Occipital lobe (tissue), 2 donors: Measurements from ENCODE around the gene NXF1. TPM values are rescaled to one million over a fixed set of nuclear protein-coding genes. Genes with fewer than 3 reads are reported as not detected.
"Not testable (repeated sequence)": the region's sequence is repeated elsewhere in the genome, so short reads cannot be mapped to it uniquely, and the experiment has no call there.

Experiments used
- DNase-seq: peaks from one replicate; lab custom pipeline; 2025; lab: John Stamatoyannopoulos, UW
- total RNA-seq: library from RNA; depleted of rRNA; stranded (reverse); fragments of >200 nt; gene quantifications from one replicate; pipeline ENCODE4 v1.2.3, GENCODE V29; 2014

Gene NXF1
- total RNA-seq, 1 donor from 2014 or later: 13.1 TPM

- peak; percentile 8 for DNase-seq
These were observed 27.3 kb upstream of the NXF1 start, which contains the start of gene TEX54 for GRCh38 chr11:62832336-62833234. TSS of gene TEX54 (minus strand) at chr11:62832841.

DNA sequence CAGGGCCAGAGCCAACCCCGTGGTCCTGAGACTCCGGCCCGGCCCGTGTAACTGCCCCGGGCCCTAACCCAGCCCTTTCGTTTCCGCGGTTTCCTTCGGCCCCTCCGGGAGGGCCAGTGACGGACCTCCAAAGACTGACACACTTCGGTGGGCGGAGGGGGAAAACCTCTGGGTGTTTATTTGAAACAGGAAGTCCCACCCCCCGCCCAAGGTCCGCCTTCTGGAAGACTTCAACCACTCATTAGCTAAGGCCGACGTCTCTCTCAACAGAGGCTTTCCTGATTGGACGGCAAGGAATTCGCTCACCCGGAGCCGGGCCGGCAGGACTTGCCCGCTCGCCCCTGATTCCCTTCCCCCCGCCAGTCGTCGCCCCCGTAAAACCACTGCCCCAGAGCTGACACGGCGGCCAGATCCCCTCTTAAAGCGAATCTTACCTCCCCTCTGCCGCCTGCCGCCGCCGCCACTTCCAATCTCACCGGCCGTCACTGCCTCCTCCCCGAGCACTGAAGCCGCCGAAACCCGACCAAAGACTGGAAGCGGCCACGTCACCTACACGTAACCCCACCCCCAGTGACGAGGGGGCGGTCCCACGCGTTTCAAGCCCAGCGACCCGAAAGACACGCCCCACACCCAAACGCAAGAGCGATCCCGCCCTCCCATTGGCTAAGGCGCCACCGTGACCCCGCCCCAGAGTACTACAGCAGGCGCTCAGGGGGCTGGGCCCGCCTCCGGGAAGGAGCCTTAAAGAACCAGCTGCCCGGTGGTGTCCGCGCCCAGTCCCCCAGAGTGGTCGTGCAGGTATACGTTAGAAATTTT lies 26.5 kb upstream of the NXF1 start, which contains the start of gene STX5:
TSS of gene STX5 (minus strand) at position 532 of the 816 bp plus-strand sequence. CDS start 808 bp downstream, outside the sequence.
- DNase-seq: peak; percentile 100

DNA sequence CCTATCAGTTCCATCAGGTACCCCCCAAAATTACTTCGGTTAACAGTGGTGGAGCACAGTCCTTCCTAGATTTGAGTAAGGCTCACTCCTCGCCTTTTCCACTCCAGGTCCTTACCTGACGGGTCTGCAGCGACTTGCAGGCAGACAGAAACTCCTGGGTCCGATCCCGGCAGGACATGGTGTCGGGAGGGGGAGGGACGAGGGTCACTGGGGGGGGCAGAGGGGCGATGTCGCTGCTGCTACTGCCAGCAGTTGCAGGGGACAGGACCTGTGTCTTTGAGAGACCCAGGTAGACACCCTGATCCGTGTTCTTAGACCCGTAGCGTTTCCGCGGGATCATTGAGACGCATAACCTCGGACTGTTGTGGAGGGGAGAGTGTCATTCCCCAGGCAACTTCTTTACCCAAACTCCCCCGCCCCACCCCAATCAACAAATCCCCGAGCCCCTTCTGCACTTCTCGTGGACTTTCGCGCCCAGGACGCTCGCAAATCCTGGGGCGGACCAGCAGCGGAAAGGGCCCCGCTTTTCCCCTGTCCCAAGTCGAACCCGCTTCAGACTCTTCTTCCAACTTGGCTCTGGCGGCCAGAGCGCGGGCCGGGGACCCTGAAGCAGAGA lies 25.8 kb upstream of the NXF1 start:
- DNase-seq: no peak

GRCh38 chr11:62828130-62828529 lies 22.9 kb upstream of the NXF1 start:
- not testable (repeated sequence) for DNase-seq

DNA sequence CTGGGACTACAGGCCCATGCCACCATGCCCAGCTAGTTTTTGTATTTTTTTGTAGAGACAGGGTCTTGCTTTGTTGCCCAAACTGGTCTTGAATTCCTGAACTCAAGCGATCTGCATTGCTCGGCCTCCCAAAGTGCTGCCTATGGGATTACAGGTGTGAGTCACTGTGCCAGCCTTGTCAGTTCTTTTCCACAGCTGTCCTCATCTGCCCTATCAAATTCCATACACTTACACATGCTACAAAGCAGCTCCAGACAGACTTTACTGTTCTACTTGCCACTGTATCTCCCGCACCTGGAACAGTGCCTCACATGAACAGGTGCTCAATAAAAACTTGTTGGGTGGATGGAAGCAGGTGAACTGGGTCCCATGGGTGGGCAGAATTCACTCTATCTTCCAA lies 18.4 kb upstream of the NXF1 start:
- DNase-seq: no peak

DNA sequence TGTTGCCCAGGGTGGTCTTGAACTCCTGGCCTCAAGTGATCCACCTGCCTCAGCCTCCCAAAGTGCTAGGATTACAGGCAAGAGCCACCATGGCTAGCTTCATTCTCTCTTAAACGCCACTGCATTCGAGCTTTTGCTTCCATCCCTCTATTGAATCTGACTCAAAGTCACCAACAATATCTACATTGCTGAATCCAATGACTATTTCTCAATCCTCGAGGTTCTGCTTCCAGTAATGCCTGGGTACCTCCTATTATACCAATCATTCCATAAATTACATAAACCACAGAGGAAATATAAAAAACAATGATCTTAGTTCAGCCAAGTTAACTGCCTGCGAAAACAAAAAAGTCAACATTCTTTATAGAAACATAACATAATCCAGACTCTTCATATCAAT lies 11.9 kb upstream of the NXF1 start:
- no peak for DNase-seq

DNA sequence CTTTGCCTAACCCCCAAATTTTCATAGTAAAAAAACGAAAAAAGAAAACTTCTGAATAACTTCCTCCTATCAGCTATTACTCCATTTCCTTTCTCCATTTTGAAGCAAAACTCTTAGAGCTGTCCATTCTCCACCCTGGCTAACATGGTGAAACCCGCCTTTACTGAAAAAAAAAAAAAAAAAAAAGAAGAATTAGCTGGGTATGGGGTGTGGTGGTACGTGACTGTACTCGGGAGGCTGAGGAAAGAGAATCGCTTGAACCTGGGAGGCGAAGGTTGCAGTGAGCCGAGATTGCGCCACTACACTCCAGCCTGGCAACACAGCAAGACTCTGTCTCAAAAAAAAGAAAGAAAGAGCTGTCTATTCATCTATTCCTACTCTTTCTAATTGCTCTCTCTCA lies 11.3 kb upstream of the NXF1 start:
- no peak for DNase-seq

GRCh38 chr11:62811659-62812058 lies 6.4 kb upstream of the NXF1 start:
- no peak for DNase-seq

GRCh38 chr11:62810748-62811147 lies 5.5 kb upstream of the NXF1 start:
- no peak for DNase-seq

DNA sequence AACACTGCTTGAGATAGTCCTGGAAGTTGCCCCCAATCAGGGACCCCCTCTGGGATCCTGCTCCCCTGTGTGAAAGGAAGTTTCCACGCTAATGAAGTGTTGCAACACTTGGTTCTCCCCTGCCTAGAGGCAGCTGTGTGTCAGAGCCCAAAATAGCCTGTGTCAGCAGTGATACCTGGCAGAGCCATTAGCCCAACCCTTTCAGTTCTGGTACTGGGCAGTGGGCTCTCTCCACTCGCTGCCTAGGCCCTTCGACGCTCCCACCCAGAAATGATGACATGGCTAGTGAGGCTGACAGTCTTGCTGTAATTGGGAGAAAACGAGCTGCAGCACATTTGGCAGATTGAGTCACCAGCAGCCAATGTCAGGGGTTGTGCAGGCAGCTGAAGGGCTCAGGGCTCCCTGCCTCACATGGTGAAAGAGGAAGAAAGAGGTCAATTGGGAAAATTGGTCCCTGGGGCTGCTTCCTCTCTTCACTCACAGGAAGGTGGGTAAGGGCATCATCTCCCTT lies 1.4 kb upstream of the NXF1 start:
- no peak for DNase-seq

DNA sequence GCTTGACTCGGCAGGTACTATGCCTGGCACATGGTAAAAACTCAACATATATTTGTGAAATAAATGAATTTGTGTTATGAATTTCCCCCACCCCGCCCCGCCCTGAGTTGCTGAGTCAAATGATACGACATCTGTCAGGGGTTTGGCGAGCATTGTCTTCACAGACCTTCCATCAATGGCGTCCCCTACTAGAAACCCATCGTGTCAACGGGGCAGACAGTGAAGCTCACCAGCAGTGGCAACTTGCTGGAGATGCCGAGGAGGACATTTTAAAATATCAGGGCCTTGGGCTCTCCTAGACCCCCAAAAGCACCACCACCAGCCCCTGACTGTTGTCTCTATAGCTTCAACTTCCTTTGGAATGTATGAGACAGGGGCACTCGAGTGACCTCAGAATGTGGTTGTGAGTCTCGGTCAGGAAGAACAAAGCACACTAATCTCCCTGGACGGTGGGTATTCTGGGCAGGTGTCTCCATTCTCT lies 761 bp upstream of the NXF1 start:
- DNase-seq: no peak

DNA sequence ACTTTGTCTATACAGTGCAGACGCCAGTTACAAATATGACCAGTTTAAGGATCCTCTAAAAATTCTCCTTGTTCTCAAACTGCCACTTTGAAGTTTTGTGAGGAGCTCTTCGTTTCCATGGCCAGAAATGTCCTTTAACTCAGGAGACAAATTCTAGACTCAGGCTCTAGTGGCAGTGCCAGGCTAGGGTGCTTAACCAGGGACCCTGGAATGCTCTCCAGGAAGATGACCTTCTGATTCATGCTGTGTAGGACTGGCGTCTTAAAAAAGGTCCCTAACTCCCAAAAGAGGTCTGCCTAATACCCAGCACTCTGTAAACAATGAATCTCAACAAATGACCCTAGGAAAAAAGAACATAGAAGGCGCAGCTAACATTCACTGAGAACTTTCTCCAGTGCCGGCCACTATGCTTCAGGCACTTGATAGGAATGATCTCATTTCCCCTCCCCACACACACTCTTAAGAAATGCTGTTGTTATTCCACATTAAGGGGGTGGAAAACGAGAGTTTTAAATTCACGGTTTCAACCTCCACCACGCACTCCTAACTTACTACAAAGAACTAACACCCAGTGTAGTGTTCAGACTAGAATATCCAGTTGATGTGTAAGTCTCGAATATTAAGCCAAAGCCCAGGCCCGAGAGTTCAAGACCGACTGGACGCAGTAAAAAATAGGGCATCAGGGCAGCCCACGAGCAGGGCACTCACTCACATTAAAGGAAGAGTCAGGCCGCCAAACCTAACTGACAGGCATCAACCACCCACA lies 747 bp downstream of the NXF1 start:
- no peak for DNase-seq

DNA sequence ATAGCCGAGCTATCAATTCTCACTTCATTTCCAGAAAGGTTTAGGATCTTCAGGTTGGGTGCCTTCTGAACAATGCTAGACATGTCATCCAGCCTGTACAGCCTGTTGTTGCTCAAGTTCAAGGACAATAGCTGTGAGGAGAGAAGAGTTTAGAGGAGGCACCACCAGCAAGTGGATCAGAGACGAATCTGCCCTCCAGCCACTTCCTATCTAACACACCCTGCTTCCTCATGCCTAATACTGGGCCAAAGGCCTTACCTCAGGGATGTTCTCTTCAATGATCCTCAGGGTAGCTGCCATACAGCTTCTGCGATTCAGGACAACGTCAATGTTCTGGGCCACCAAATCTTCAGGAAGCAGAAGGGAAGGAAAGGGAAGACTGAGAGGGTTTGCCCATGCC lies 4.2 kb downstream of the NXF1 start:
- no peak for DNase-seq

DNA sequence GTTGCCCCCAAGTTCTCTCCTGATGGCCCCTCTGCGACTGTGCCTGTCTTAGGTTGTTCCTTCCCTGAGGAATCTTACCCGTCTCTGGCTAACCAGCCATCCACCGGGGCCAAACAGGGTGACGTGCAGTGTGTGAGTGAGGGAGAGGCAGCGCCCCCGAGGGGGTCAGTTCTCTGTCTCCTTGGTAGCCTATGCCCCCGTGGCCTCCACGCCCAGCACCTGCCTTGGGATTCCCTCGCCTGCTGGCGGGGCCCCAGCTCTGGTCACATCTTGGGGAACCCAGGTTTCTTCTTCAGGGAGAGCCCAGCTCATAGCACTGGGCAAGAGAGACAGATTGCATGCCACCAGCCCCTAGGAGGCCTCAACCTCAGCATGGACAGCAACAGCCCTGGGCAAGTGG lies 5.8 kb downstream of the NXF1 start:
- DNase-seq: no peak

- no peak for DNase-seq
These were observed 9.0 kb downstream of the NXF1 start for GRCh38 chr11:62796281-62796680.

DNA sequence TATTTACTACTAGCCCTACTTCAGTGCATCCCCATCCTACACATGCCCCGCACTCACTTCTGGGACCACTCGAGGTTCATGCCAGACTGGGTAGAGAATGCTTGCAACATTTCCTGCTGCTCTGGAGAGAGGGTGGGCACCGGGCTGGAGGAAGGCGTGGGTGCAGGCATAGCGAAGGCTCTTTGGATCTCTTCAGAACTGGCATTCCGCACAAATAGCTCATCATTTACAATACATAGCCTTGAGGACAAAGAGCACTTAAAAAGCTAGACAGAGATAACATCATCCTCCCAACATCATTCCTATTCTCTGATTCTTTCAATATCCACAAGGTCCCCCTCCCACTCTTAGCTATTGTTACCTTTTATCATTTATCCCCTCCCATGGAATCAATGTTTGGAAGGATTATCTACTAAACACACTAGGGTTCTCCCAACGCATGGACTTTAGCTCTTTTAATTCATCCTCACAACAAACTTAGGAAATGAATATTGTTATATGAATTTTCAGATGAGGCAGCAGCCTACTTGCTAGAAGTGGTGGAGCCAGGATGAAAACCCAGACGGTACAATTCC lies 11.0 kb downstream of the NXF1 start:
- DNase-seq: no peak

GRCh38 chr11:62792202-62792575 lies 13.1 kb downstream of the NXF1 start:
- no peak for DNase-seq

DNA sequence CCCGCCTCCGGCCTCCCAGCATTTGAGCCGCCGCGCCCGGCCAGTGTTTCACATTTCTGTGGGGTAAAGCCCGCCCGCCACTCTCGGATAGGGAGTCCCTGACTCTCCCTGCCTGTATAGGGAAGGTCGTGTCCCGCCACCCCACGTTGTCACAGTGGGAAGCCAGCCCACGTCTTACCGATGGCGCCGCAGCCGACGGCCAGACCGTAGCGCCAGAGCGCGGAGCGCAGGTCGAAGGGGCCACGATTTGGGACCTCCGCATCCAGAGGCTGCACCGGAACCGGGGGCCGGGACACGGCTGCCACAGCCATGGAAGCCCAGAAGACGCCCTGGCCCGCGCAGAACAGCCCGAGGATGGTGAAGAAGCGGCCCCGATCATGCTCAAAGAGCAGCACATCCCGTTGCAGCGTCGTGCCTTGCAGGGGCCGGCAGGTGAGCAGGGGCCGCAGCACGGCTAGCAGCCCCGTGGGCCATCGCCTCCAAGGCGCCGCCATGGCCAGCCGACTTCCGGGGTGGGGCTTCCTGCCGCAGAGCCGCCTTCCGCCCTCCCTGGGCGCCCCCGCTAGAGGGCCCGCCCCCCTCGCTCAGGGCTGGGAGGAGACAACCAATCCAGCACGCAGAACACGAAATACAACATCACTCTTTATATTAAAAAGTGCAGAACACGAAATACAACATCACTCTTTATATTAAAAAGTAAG lies 13.6 kb downstream of the NXF1 start, which contains the start of gene TMEM223:
TSS of gene TMEM223 (minus strand) at position 506 of the 701 bp plus-strand sequence. CDS start at position 494, 12 bp downstream.
- DNase-seq: peak; percentile 85

DNA sequence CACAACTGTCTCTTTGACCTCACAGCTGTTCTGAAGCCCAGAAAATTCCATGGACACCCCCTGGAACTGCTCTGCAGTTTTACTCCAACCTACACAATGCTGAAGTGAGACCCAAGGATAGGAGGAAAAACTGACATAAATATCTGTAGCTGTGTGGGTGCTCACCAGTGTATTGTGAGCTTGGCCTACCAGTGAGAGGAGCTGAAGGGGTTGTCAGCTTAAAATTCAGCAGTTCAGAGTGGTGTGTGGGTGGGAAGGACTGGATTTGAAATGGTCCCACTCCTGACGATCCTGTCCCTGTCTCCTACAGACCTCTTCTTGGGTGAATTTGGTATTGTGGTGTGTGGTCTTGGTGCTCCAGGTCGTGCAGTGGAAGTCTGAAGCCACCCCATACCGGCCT lies 15.7 kb downstream of the NXF1 start:
- no peak for DNase-seq

GRCh38 chr11:62788991-62789390 lies 16.2 kb downstream of the NXF1 start:
- DNase-seq: no peak
